GM21367 (cell line): ENCODE measurements around the gene GNG2.

Source experiments
- ATAC-seq: cut with Tn5 transposase; IDR thresholded peaks from one replicate; pipeline ENCODE4 v1.9.1; 2021; ENCODE audit not compliant: unreplicated experiment

GNG2 gene

GRCh38 chr14:51855234-51855633 is 5.2 kb upstream of the GNG2 start:
- ATAC-seq = no peak

- ATAC-seq = no peak
These were observed 3.6 kb upstream of the GNG2 start for GRCh38 chr14:51856792-51857296.

- no peak for ATAC-seq
These were observed 1.3 kb upstream of the GNG2 start for GRCh38 chr14:51859131-51859530.

- no peak for ATAC-seq
These were observed 550 bp downstream of the GNG2 start for GRCh38 chr14:51860825-51861499.

GRCh38 chr14:51862176-51862796 is 1.9 kb downstream of the GNG2 start:
- ATAC-seq = no peak

GRCh38 chr14:51862860-51863259 is 2.4 kb downstream of the GNG2 start:
- no peak for ATAC-seq

GRCh38 chr14:51865953-51866747 is 5.7 kb downstream of the GNG2 start:
- no peak for ATAC-seq

GRCh38 chr14:51867741-51868140 is 7.3 kb downstream of the GNG2 start:
- no peak for ATAC-seq

GRCh38 chr14:51868405-51868804 is 8.0 kb downstream of the GNG2 start:
- ATAC-seq = no peak

- peak; percentile 21 for ATAC-seq
These were observed 9.1 kb downstream of the GNG2 start for GRCh38 chr14:51869411-51870100.

GRCh38 chr14:51870606-51871005 is 10.2 kb downstream of the GNG2 start:
- no peak for ATAC-seq

- ATAC-seq = no peak
These were observed 11.4 kb downstream of the GNG2 start for GRCh38 chr14:51871846-51872245.

GRCh38 chr14:51872396-51872795 is 12.0 kb downstream of the GNG2 start:
- ATAC-seq = no peak

- peak; percentile 85 for ATAC-seq
These were observed 12.9 kb downstream of the GNG2 start for GRCh38 chr14:51873221-51873893.

GRCh38 chr14:51877810-51878209 is 17.4 kb downstream of the GNG2 start:
- ATAC-seq = no peak

- ATAC-seq = no peak
These were observed 18.8 kb downstream of the GNG2 start for GRCh38 chr14:51879170-51879569.

GRCh38 chr14:51880835-51881580 is 20.6 kb downstream of the GNG2 start:
- ATAC-seq = peak; percentile 74

GRCh38 chr14:51881636-51882035 is 21.2 kb downstream of the GNG2 start:
- no peak for ATAC-seq

- no peak for ATAC-seq
These were observed 22.8 kb downstream of the GNG2 start for GRCh38 chr14:51883232-51883631.
